ENCODE results near the gene THSD7B. TPM values are rescaled to one million over a fixed set of nuclear protein-coding genes. Genes with fewer than 3 reads are reported as not detected.

THSD7B gene
- total RNA-seq, 2 donors from 2014 or later = 0.95 to 12.7 TPM

DNA sequence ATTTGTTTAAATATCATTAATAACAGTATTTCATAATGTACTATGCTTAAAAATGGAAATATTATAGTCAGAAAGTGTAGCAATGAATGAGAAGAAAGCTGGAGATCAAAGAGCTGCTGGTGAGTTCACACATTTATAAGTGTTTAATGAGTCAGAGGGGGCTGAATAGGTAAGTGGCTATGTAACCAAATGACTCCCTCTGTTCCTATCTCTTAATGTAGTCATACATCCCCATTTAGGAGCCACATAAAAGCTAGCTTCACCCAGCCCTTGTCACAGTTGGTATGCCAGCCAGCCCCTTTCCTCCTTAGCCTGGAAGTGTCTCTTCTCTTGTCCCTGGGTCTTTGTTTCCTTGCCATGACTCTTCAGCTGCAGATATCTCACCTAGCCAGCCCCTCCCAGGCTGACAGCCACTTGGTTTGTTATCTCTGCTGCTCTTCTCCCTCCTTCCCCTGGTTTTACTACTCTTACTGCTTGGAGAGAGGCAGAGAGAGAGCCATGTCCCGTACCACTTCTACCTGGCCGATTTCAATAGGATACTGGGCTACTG is 760.4 kb downstream of the THSD7B start:
- Histone ChIP-seq H3K9me3 (no peaks in the 10 kb centered on the region), H3K36me3 (no peaks in the 10 kb centered on the region), H3K27me3 (replicated peaks; ENCODE audit: insufficient read depth) (no peaks in the 10 kb centered on the region), H3K4me1 (ENCODE audit: control insufficient read depth in 1 of 2, low read depth in 2 of 2) (no peaks in the 10 kb centered on the region), H3K27ac (no peak overlapping the region), H3K4me3 (no peak overlapping the region)
- TF ChIP-seq, protein P1, sequence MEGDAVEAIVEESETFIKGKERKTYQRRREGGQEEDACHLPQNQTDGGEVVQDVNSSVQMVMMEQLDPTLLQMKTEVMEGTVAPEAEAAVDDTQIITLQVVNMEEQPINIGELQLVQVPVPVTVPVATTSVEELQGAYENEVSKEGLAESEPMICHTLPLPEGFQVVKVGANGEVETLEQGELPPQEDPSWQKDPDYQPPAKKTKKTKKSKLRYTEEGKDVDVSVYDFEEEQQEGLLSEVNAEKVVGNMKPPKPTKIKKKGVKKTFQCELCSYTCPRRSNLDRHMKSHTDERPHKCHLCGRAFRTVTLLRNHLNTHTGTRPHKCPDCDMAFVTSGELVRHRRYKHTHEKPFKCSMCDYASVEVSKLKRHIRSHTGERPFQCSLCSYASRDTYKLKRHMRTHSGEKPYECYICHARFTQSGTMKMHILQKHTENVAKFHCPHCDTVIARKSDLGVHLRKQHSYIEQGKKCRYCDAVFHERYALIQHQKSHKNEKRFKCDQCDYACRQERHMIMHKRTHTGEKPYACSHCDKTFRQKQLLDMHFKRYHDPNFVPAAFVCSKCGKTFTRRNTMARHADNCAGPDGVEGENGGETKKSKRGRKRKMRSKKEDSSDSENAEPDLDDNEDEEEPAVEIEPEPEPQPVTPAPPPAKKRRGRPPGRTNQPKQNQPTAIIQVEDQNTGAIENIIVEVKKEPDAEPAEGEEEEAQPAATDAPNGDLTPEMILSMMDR (IDR thresholded peaks at IDR 0.05) = no peak
- DNase-seq (ENCODE audit: low spot score) (no peak), ATAC-seq (ENCODE audit: insufficient number of reproducible peaks, low FRiP score, low read depth) (no peak)

DNA sequence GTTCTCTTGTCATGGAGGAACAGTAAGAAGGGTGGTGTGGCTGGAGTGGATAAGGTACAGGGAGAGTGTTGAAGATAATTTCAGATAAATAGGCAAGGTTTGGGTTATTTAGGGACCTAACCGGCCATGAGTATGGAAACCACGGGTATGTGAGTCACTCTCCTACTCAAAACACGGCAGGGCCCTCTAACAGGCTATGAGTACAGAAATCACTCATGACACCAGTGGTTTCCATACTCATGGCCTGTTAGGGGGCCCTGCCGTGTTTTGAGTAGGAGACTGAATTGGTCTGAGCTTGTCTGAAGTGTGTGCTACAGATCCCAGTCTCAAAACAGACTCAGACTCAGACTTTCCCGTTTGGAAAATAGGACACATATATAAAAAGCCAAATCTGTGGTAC is 770.6 kb downstream of the THSD7B start:
- TF ChIP-seq, protein P1 (IDR thresholded peaks at IDR 0.05) = no peak
- Histone ChIP-seq H3K36me3 (no peaks in the 10 kb centered on the region), H3K9me3 (no peaks in the 10 kb centered on the region), H3K4me1 (ENCODE audit: control insufficient read depth in 1 of 2, low read depth in 2 of 2) (no peaks in the 10 kb centered on the region), H3K27me3 (replicated peaks; ENCODE audit: insufficient read depth) (no peaks in the 10 kb centered on the region), H3K4me3 (no peak overlapping the region), H3K27ac (no peak overlapping the region)
- no peak for DNase-seq (ENCODE audit: low spot score)
- ATAC-seq (ENCODE audit: insufficient number of reproducible peaks, low FRiP score, low read depth) = no peak

DNA sequence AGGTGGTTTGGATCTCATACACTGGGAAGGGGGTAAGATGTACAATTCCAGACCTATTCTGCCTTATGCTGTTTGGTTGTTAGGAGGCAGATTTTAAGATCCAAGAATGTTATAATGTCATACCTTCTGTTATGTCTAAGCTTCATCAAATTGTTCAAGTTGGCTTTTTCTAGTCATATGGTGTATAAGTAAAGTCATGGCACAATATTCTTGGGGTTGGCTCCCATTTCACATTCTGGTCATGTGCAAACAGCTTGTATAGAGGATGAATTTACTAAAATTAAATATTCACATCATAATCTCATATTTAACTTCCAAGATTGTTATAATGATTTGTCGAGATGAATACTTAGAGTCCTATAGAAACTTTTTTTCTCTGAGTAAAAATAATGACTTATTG is 774.0 kb downstream of the THSD7B start:
- Histone ChIP-seq H3K27me3 (replicated peaks; ENCODE audit: insufficient read depth) (no peaks in the 10 kb centered on the region), H3K9me3 (no peaks in the 10 kb centered on the region), H3K4me3 (no peak overlapping the region), H3K27ac (no peak overlapping the region), H3K4me1 (ENCODE audit: control insufficient read depth in 1 of 2, low read depth in 2 of 2) (no peaks in the 10 kb centered on the region), H3K36me3 (no peaks in the 10 kb centered on the region)
- TF ChIP-seq, protein P1 (IDR thresholded peaks at IDR 0.05) = no peak
- DNase-seq (ENCODE audit: low spot score) (no peak), ATAC-seq (ENCODE audit: insufficient number of reproducible peaks, low FRiP score, low read depth) (no peak)

DNA sequence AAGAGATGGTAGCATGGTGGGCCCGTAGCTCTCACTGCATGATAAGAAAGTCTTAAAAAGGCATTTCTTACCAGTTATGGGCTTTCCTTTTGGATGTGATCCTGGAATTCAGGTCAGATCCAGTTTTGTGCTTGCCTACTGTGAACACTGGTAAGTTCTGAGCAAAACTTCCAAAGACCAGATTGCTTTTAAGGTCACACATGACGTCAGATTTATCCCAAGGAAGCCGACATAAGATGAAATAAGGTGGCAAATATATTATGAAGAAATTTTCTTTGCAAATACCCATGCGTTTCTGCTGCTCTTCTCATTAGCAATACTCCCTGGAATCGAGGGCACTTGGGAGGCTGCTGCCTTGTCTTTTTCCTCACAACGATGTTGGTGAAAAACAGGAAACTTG is 782.5 kb downstream of the THSD7B start:
- Histone ChIP-seq H3K36me3 (no peaks in the 10 kb centered on the region), H3K4me3 (no peak overlapping the region), H3K9me3 (no peaks in the 10 kb centered on the region), H3K27me3 (replicated peaks; ENCODE audit: insufficient read depth) (no peaks in the 10 kb centered on the region), H3K27ac (no peak overlapping the region), H3K4me1 (ENCODE audit: control insufficient read depth in 1 of 2, low read depth in 2 of 2) (no peaks in the 10 kb centered on the region)
- no peak for DNase-seq (ENCODE audit: low spot score)
- TF ChIP-seq, protein P1 (IDR thresholded peaks at IDR 0.05) = no peak
- no peak for ATAC-seq (ENCODE audit: insufficient number of reproducible peaks, low FRiP score, low read depth)

DNA sequence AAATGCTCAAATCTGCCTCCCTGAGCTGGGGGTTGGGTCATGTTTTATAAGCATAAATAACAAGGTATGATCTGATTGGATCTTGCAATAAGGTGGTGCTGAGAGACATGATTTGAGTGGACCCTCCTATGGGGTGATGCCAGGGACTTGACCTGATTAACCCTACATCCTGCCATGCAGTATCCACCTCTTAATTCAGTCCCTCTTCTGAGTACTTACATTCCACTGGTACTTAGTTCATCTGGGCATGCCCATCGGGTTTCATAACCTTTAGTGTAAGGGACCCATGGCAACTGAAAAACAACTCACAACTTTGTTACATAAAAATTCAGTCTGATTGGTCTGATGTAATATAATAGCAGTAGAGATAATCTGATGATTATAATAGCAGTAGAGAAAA is 801.0 kb downstream of the THSD7B start:
- TF ChIP-seq, protein P1 (IDR thresholded peaks at IDR 0.05) = no peak
- Histone ChIP-seq H3K9me3 (no peaks in the 10 kb centered on the region), H3K4me3 (no peak overlapping the region), H3K36me3 (no peaks in the 10 kb centered on the region), H3K4me1 (ENCODE audit: control insufficient read depth in 1 of 2, low read depth in 2 of 2) (no peaks in the 10 kb centered on the region), H3K27me3 (replicated peaks; ENCODE audit: insufficient read depth) (no peaks in the 10 kb centered on the region), H3K27ac (no peak overlapping the region)
- ATAC-seq (ENCODE audit: insufficient number of reproducible peaks, low FRiP score, low read depth) (no peak), DNase-seq (ENCODE audit: low spot score) (no peak)
